Lung (tissue), 12 donors: ENCODE results near the gene HIKESHI. TPM values are rescaled to one million over a fixed set of nuclear protein-coding genes. Genes with fewer than 3 reads are reported as not detected.

Source experiments
- ATAC-seq: fragments of 200-7000 bp; cut with Tn5 transposase; one replicate; pipeline ENCODE4 v1.9.1; 2020; ENCODE audit warnings: moderate number of reproducible peaks; ENCODE audit not compliant: insufficient read depth, low FRiP score
- DNase-seq, 3 donors: peaks; one replicate each; pipeline ENCODE4 v3.0.0-alpha.2; 2013 to 2017
- H3K27ac ChIP-seq, 2 donors: one replicate each; pipeline ENCODE4 v1.5.1; 2013; ENCODE audit warnings: mild to moderate bottlenecking in 2 of 2, moderate library complexity in 2 of 2, control low read depth in 1 of 2, inconsistent platforms in 1 of 2, low read depth in 1 of 2, low read length in 1 of 2
- H3K27me3 ChIP-seq, 3 donors: one replicate each; pipeline ENCODE4 v1.5.1; 2013; ENCODE audit warnings: low read length in 2 of 3; ENCODE audit not compliant: control insufficient read depth in 3 of 3, insufficient read depth in 3 of 3
- H3K36me3 ChIP-seq, 4 donors: one replicate each; pipeline ENCODE4 v1.5.1; 2013; ENCODE audit warnings: low read length in 4 of 4, mild to moderate bottlenecking in 1 of 4, moderate library complexity in 1 of 4; ENCODE audit not compliant: control insufficient read depth in 4 of 4, insufficient read depth in 4 of 4
- H3K4me1 ChIP-seq, 5 donors: one replicate each; pipeline ENCODE4 v1.5.1; 2013; ENCODE audit warnings: low read length in 5 of 5, mild to moderate bottlenecking in 2 of 5, moderate library complexity in 1 of 5; ENCODE audit not compliant: control insufficient read depth in 5 of 5, insufficient read depth in 5 of 5
- H3K4me3 ChIP-seq: one replicate; pipeline ENCODE4 v1.5.1; 2013; ENCODE audit warnings: mild to moderate bottlenecking, control low read depth, moderate library complexity
- H3K9ac ChIP-seq, 2 donors: one replicate each; pipeline ENCODE4 v1.5.1; 2013; ENCODE audit warnings: low read length in 2 of 2, control low read depth in 1 of 2; ENCODE audit not compliant: insufficient read depth in 1 of 2
- H3K9me3 ChIP-seq, 4 donors: one replicate each; pipeline ENCODE4 v1.5.1; 2013; ENCODE audit warnings: low read length in 3 of 4, mild to moderate bottlenecking in 1 of 4, moderate library complexity in 1 of 4; ENCODE audit not compliant: control insufficient read depth in 4 of 4, insufficient read depth in 3 of 4
- WGBS, 2 donors: extraction: QIAGEN DNeasy Blood & Tissue Kit; methylation state at CpG; one replicate each; pipeline ENCODE4 v1.1.7; 2013; 5-methylcytosine and 5-hydroxymethylcytosine counted together
- polyA plus RNA-seq, 2 donors: library from polyadenylated mRNA; stranded (reverse); fragments of 200-250 nt; gene quantifications; one replicate each; pipeline ENCODE4 v1.2.1, GENCODE V29; 2013
- total RNA-seq, 2 donors: library from RNA; depleted of rRNA in 1 of 2; stranded (reverse); fragments of >200 nt in 1 of 2; gene quantifications; one replicate each; pipeline ENCODE4 v1.2.1, GENCODE V29; 2014 to 2021
- TF ChIP-seq, protein P1 (sequence below): IDR thresholded peaks from 2 replicates; pipeline ENCODE4 v1.5.1; 2012; ENCODE audit warnings: mild to moderate bottlenecking; ENCODE audit errors: control extremely low read depth, extremely low read depth
- donor health status: control.
- donor health status: control.
- donor health status: Bipolar disorder and iron deficiency.
- donor health status: healthy.
- donor health status: DM: yes; HTN: yes; CAD: no.

The HIKESHI gene
- total and polyA plus RNA-seq, 4 donors, result 27.0 to 37.1 (median 32.6) TPM

DNA sequence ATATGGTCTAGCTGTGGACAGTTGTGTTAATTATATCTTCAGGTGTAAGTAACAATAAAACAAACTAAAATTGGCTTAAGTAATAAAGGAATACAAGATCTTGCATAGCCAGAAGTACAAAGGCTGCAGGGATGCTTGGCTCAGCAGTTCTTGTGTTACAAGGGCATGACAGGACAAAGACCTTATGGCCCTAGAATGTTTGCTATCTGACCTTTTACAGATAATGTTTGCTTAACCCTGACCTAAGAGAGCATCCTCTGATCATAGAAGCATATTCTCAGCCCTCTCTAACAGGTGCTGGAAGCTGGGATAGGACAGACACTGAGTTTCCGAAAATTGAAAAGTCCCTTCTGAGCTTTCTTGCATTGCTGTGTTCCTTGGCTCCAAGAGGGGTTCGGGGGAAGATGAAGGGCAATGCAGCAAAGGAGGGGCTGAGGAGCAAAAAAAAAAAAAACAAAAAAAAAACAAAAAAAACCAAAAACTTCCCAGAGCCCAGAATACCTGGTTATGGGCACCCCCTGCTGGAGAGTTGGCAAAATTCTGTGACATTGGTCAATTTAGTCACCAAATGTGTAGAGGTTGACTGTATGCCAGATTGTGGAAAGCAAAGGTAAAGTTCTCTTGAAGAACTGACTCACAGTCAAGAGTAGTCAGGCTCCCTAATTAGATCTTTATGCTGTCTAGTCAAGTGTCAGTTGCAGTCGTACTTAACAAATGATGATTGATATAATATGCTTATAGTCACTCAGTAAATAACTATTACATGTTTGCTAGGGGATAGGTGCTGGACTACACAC is 10.4 kb upstream of the HIKESHI start:
- DNase-seq (peak; percentile 49 to 70 (median 65)), ATAC-seq (peak; percentile 84)
- H3K27ac ChIP-seq, result no peak overlapping the region
- TF ChIP-seq, protein P1, sequence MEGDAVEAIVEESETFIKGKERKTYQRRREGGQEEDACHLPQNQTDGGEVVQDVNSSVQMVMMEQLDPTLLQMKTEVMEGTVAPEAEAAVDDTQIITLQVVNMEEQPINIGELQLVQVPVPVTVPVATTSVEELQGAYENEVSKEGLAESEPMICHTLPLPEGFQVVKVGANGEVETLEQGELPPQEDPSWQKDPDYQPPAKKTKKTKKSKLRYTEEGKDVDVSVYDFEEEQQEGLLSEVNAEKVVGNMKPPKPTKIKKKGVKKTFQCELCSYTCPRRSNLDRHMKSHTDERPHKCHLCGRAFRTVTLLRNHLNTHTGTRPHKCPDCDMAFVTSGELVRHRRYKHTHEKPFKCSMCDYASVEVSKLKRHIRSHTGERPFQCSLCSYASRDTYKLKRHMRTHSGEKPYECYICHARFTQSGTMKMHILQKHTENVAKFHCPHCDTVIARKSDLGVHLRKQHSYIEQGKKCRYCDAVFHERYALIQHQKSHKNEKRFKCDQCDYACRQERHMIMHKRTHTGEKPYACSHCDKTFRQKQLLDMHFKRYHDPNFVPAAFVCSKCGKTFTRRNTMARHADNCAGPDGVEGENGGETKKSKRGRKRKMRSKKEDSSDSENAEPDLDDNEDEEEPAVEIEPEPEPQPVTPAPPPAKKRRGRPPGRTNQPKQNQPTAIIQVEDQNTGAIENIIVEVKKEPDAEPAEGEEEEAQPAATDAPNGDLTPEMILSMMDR, result peak; percentile 33
- H3K9me3 ChIP-seq, result no peaks in the 10 kb centered on the region
- H3K9ac ChIP-seq, result no peak overlapping the region
- WGBS, 2 donors, result 29 to 36% methylated on average over 3 of the region's 3 CpGs
- no peaks in the 10 kb centered on the region for H3K27me3 ChIP-seq
- no peaks in the 10 kb centered on the region for H3K4me1 ChIP-seq
- no peak overlapping the region for H3K4me3 ChIP-seq
- H3K36me3 ChIP-seq, result no peaks in the 10 kb centered on the region

DNA sequence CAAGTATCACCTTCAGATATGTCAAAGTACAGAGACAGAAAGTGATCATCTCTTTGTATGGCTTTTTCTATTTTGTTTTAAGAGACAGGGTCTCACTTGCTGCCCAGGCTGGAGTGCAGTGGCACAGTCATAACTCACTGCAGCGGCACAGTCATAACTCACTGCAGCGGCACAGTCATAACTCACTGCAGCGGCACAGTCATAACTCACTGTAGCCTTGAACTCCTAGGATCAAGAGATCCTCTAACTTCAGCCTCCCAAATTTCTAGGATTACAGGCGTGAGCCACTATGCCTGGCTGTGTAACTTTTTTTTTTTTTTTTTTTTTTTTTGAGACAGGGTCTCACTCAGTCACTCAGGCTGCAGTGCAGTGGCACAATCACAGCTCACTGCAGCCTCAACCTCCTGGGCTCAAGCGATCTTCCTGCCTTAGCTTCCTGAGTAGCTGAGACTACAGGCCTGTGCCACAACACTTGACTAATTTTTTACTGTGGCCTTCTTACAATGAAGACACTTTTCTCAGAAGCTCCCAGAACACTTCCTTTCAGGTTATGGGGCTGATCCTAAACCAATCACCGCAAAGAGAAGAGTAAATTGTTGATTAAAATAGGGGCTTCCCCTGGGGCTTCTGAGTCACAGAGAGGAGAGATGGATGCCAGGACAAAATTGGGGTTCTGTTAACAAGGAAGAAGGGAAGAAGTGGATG is 9.0 kb upstream of the HIKESHI start:
- Histone ChIP-seq H3K27ac (no peak overlapping the region), H3K9me3 (no peaks in the 10 kb centered on the region), H3K4me1 (no peaks in the 10 kb centered on the region), H3K27me3 (no peaks in the 10 kb centered on the region), H3K9ac (no peak overlapping the region), H3K36me3 (no peaks in the 10 kb centered on the region), H3K4me3 (no peak overlapping the region)
- TF ChIP-seq, protein P1, result no peak
- DNase-seq (no peak), ATAC-seq (no peak)
- 87 to 94% methylated on average over 6 of the region's 6 CpGs for WGBS, 2 donors

DNA sequence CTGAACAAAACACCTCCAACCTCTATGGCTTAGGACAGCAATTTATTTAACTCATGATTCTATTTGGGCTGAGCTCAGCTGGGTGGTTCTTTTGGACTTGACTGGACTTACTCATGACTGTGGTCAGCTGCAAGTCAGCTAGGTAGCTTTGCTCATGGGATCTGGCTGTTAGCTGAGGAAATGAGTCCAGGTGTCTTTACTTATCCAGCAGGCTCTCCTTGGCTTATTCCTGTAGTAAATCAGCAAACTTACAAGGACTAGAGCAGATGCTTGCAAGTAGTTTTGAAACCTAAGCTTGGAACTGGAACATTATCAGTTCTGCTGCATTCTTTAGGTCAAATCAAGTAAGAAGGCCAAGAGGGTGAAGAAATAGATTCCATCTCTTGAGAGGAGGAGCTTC is 8.0 kb upstream of the HIKESHI start:
- Histone ChIP-seq H3K36me3 (no peaks in the 10 kb centered on the region), H3K9me3 (no peaks in the 10 kb centered on the region), H3K4me3 (no peak overlapping the region), H3K4me1 (no peaks in the 10 kb centered on the region), H3K27me3 (no peaks in the 10 kb centered on the region), H3K9ac (no peak overlapping the region), H3K27ac (no peak overlapping the region)
- TF ChIP-seq, protein P1, result no peak
- DNase-seq, result no peak
- ATAC-seq, result no peak
